Measurements from ENCODE around the gene EXOC4. TPM values are rescaled to one million over a fixed set of nuclear protein-coding genes. Genes with fewer than 3 reads are reported as not detected.
"Not testable (repeated sequence)": the region's sequence is repeated elsewhere in the genome, so short reads cannot be mapped to it uniquely, and the experiment has no call there.

EXOC4 gene
- total RNA-seq, 1 donor from 2014 or later, result 145 TPM

GRCh38 chr7:133980804-133981203 is 727.9 kb downstream of the EXOC4 start:
- no peak for TF ChIP-seq CTCF (IDR thresholded peaks at IDR 0.05; ENCODE audit: unreplicated experiment)
- peaks cover 10% of the 10 kb centered on the region for H3K4me1 Mint-ChIP-seq (ENCODE audit: low read depth)

GRCh38 chr7:133983685-133984419 is 731.0 kb downstream of the EXOC4 start:
- no peak for TF ChIP-seq CTCF (IDR thresholded peaks at IDR 0.05; ENCODE audit: unreplicated experiment)
- H3K4me3 Mint-ChIP-seq (ENCODE audit: low read depth), result no peak overlapping the region
- DNase-seq (ENCODE audit: low spot score, unreplicated experiment), result no peak
- peaks cover 7% of the 10 kb centered on the region for H3K4me1 Mint-ChIP-seq (ENCODE audit: low read depth)
- H3K9me3 Mint-ChIP-seq (ENCODE audit: low read depth), result peaks cover 3% of the 10 kb centered on the region
- H3K36me3 Mint-ChIP-seq (ENCODE audit: insufficient read depth), result peaks cover 4% of the 10 kb centered on the region
- H3K27me3 Mint-ChIP-seq, result no peaks in the 10 kb centered on the region
- no peak overlapping the region for H3K27ac Mint-ChIP-seq

More at GRCh38 chr7:133980804-133981203, 727.9 kb downstream of the EXOC4 start:
- H3K4me3 Mint-ChIP-seq (ENCODE audit: low read depth), result no peak overlapping the region
- H3K9me3 Mint-ChIP-seq (ENCODE audit: low read depth), result peaks cover 3% of the 10 kb centered on the region
- H3K27me3 Mint-ChIP-seq, result no peaks in the 10 kb centered on the region
- H3K36me3 Mint-ChIP-seq (ENCODE audit: insufficient read depth), result peaks cover 4% of the 10 kb centered on the region
- H3K27ac Mint-ChIP-seq, result no peak overlapping the region
- DNase-seq (ENCODE audit: low spot score, unreplicated experiment), result no peak

GRCh38 chr7:133985300-133985699 is 732.4 kb downstream of the EXOC4 start:
- peaks cover 2% of the 10 kb centered on the region for H3K36me3 Mint-ChIP-seq (ENCODE audit: insufficient read depth)
- no peak for TF ChIP-seq CTCF (IDR thresholded peaks at IDR 0.05; ENCODE audit: unreplicated experiment)
- no peaks in the 10 kb centered on the region for H3K27me3 Mint-ChIP-seq
- H3K4me3 Mint-ChIP-seq (ENCODE audit: low read depth), result no peak overlapping the region
- peaks cover 7% of the 10 kb centered on the region for H3K4me1 Mint-ChIP-seq (ENCODE audit: low read depth)
- no peak for DNase-seq (ENCODE audit: low spot score, unreplicated experiment)
- peaks cover 3% of the 10 kb centered on the region for H3K9me3 Mint-ChIP-seq (ENCODE audit: low read depth)
- H3K27ac Mint-ChIP-seq, result no peak overlapping the region

GRCh38 chr7:133987582-133987981 is 734.7 kb downstream of the EXOC4 start:
- H3K4me1 Mint-ChIP-seq (ENCODE audit: low read depth), result peaks cover 7% of the 10 kb centered on the region
- no peak for TF ChIP-seq CTCF (IDR thresholded peaks at IDR 0.05; ENCODE audit: unreplicated experiment)
- no peak for DNase-seq (ENCODE audit: low spot score, unreplicated experiment)
- no peak overlapping the region for H3K4me3 Mint-ChIP-seq (ENCODE audit: low read depth)
- H3K27ac Mint-ChIP-seq, result no peak overlapping the region
- H3K27me3 Mint-ChIP-seq, result no peaks in the 10 kb centered on the region
- H3K9me3 Mint-ChIP-seq (ENCODE audit: low read depth), result peaks cover 3% of the 10 kb centered on the region
- no peaks in the 10 kb centered on the region for H3K36me3 Mint-ChIP-seq (ENCODE audit: insufficient read depth)

- H3K27me3 Mint-ChIP-seq, result no peaks in the 10 kb centered on the region
- H3K36me3 Mint-ChIP-seq (ENCODE audit: insufficient read depth), result no peaks in the 10 kb centered on the region
- no peaks in the 10 kb centered on the region for H3K4me1 Mint-ChIP-seq (ENCODE audit: low read depth)
- peaks cover 3% of the 10 kb centered on the region for H3K9me3 Mint-ChIP-seq (ENCODE audit: low read depth)
- no peak for TF ChIP-seq CTCF (IDR thresholded peaks at IDR 0.05; ENCODE audit: unreplicated experiment)
- H3K4me3 Mint-ChIP-seq (ENCODE audit: low read depth), result no peak overlapping the region
- peak overlapping the region; percentile 8 for H3K27ac Mint-ChIP-seq
- no peak for DNase-seq (ENCODE audit: low spot score, unreplicated experiment)
These were observed 740.7 kb downstream of the EXOC4 start for GRCh38 chr7:133993547-133993946.

GRCh38 chr7:133994100-133994499 is 741.2 kb downstream of the EXOC4 start:
- H3K9me3 Mint-ChIP-seq (ENCODE audit: low read depth); DNase-seq (ENCODE audit: low spot score, unreplicated experiment); H3K27me3 Mint-ChIP-seq; H3K36me3 Mint-ChIP-seq (ENCODE audit: insufficient read depth); H3K4me1 Mint-ChIP-seq (ENCODE audit: low read depth); H3K4me3 Mint-ChIP-seq (ENCODE audit: low read depth): not testable (repeated sequence)
- peak overlapping the region; percentile 8 for H3K27ac Mint-ChIP-seq

Measured in progenitor cell of endocrine pancreas (in vitro differentiated cells).